ENCODE measurements around the gene PSENEN.
"Not testable (repeated sequence)": the region's sequence is repeated elsewhere in the genome, so short reads cannot be mapped to it uniquely, and the experiment has no call there.

DNA sequence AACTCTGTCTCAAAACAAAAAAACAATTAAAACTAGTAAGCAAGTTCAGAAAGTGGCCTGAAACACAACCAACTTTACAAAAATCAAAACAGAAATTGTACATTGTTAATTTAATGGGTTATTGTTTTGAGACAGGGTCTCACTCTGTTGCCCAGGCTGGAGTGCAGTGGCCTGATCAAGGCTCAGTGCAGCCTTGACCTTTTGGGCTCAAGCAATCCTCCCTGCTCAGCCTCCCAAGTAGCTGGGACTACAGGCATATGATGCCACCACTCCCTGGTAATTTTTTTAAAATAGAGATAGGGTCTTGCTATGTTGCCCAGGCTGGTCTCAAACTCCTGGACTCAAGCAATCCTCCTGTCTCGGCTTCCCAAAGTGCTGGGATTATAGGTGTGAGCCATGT, 50.1 kb downstream of the PSENEN start:
- not testable (repeated sequence) for TF ChIP-seq EZH2 (IDR thresholded peaks at IDR 0.05; ENCODE audit: borderline replicate concordance); EZH2phosphoT487 (IDR thresholded peaks at IDR 0.05; ENCODE audit: low read depth, severe bottlenecking, unreplicated experiment)
- TF ChIP-seq, protein P1, sequence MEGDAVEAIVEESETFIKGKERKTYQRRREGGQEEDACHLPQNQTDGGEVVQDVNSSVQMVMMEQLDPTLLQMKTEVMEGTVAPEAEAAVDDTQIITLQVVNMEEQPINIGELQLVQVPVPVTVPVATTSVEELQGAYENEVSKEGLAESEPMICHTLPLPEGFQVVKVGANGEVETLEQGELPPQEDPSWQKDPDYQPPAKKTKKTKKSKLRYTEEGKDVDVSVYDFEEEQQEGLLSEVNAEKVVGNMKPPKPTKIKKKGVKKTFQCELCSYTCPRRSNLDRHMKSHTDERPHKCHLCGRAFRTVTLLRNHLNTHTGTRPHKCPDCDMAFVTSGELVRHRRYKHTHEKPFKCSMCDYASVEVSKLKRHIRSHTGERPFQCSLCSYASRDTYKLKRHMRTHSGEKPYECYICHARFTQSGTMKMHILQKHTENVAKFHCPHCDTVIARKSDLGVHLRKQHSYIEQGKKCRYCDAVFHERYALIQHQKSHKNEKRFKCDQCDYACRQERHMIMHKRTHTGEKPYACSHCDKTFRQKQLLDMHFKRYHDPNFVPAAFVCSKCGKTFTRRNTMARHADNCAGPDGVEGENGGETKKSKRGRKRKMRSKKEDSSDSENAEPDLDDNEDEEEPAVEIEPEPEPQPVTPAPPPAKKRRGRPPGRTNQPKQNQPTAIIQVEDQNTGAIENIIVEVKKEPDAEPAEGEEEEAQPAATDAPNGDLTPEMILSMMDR (IDR thresholded peaks at IDR 0.05; ENCODE audit: poor library complexity): not testable (repeated sequence)
